ENCODE measurements around the gene NIPAL1.

- TF ChIP-seq JUN (CRISPR knock-in tag; IDR thresholded peaks at IDR 0.05) (no peak), CTCF (IDR thresholded peaks at IDR 0.05) (no peak), MLX (CRISPR knock-in tag; IDR thresholded peaks at IDR 0.05) (no peak), ATF1 (CRISPR knock-in tag; IDR thresholded peaks at IDR 0.05) (no peak)
Observed at GRCh38 chr4:48047896-48048295, 31.3 kb downstream of the NIPAL1 start.
